Tibial nerve (tissue), 4 donors: ENCODE measurements around the gene REC114.

ENCODE experiments used
- CTCF ChIP-seq, 5 experiments: fragments of 200-600 bp in 3 of 5; fragments of 450-650 bp in 2 of 5; sonication (generic) in 3 of 5; IDR thresholded peaks; one replicate each; pipeline ENCODE4 v1.5.1; 2016 to 2019; ENCODE audit warnings: antibody characterized with exemption in 5 of 5, mild to moderate bottlenecking in 3 of 5, moderate library complexity in 2 of 5
- EP300 ChIP-seq, 2 donors: sonication (generic); formaldehyde crosslinking; IDR thresholded peaks; one replicate each; pipeline ENCODE4 v1.6.1; 2017; ENCODE audit warnings: antibody characterized with exemption in 2 of 2, mild to moderate bottlenecking in 1 of 2
- POLR2A ChIP-seq, 2 donors: fragments of 450-650 bp; IDR thresholded peaks; one replicate each; pipeline ENCODE4 v1.6.1; 2017; ENCODE audit warnings: antibody characterized with exemption in 2 of 2, mild to moderate bottlenecking in 2 of 2, moderate library complexity in 2 of 2

DNA sequence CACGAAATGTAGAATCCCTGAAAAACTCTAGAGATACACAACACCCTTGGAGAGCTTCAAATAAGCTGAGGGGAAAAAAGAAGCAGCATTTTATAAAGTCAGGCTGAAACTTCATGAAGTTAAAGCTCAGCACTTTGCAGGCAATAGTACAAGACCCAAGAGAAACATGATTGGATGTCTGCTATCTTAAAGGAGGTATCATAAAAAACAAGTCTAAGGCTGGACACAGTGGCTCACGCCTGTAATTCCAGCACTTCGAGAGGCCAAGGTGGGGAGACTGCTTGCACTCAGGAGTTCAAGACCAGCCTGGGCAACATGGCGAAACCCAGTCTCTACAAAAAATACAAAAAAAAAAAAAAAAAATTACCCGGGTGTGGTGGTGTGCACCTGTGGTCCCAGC, 147.3 kb downstream of the REC114 start:
- no peak for TF ChIP-seq CTCF (IDR thresholded peaks at IDR 0.05)
- no peak for TF ChIP-seq EP300 (IDR thresholded peaks at IDR 0.05)
- TF ChIP-seq POLR2A (IDR thresholded peaks at IDR 0.05) = no peak
